ENCODE data around the gene MAD1L1.

MAD1L1 gene

DNA sequence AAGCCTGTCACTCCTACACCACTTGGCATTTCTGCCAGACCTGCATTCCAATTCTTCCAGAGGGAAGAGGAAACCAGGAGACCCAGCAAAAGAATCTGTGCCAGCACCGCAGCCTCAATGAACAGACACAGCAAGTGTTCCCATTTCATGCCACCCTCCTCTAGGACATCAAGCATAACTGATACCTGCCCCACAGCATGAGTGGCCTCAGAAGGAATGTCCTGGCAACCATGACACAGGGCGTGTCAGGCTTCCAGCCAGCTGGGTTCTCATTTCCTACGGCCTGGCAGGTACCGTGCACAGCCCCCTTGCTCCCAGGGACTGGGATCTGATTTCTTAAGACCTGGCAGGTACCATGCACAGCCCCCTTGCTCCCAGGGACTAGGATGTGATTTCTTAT is 7.8 kb downstream of the MAD1L1 start:
- no peaks in the 10 kb centered on the region for H3K27me3 ChIP-seq (ENCODE audit: control insufficient read depth in 1 of 2, insufficient read depth in 2 of 2, low read length in 2 of 2)
- H3K9me3 ChIP-seq (ENCODE audit: control insufficient read depth in 2 of 2, low read length in 2 of 2): no peaks in the 10 kb centered on the region
- no peak overlapping the region for H3K9ac ChIP-seq (ENCODE audit: low read length in 2 of 2)
- no peak overlapping the region for H3K27ac ChIP-seq (ENCODE audit: low read length)
- H3K4me1 ChIP-seq (ENCODE audit: control insufficient read depth, insufficient read depth, low read length): no peaks in the 10 kb centered on the region
- no peak overlapping the region for H3K4me3 ChIP-seq (ENCODE audit: low read length in 2 of 2)
- peaks cover 10 to 31% of the 10 kb centered on the region in 2 donors for H3K36me3 ChIP-seq (ENCODE audit: control insufficient read depth in 2 of 2, insufficient read depth in 2 of 2, low read length in 2 of 2)

- Histone ChIP-seq H3K36me3 (ENCODE audit: control insufficient read depth in 2 of 2, insufficient read depth in 2 of 2, low read length in 2 of 2) (peaks cover 10 to 30% of the 10 kb centered on the region in 2 donors), H3K9me3 (ENCODE audit: control insufficient read depth in 2 of 2, low read length in 2 of 2) (no peaks in the 10 kb centered on the region), H3K27ac (ENCODE audit: low read length) (no peak overlapping the region), H3K4me3 (ENCODE audit: low read length in 2 of 2) (no peak overlapping the region), H3K27me3 (ENCODE audit: control insufficient read depth in 1 of 2, insufficient read depth in 2 of 2, low read length in 2 of 2) (no peaks in the 10 kb centered on the region), H3K9ac (ENCODE audit: low read length in 2 of 2) (no peak overlapping the region), H3K4me1 (ENCODE audit: control insufficient read depth, insufficient read depth, low read length) (no peaks in the 10 kb centered on the region)
Observed at GRCh38 chr7:2224491-2224928, 8.2 kb downstream of the MAD1L1 start.

DNA sequence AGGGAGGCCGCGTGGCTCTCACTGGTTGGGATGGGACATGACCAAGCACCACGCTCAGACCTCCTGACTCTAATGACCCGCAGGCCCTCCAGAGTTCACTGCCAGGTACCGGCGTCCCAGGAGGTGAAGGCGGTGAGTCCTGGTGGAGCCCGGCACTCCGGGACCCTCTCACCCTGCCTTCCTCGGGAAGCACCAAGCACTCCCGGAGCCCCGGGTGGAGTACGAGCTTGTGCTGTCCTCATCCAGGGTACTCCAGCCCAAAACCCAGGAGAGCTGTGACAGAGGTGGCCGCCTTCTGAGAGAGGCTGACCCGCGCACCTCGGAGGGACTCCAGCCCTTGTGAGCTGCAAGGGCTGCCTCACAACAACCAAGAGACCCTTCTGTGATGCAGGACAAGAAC is 9.4 kb downstream of the MAD1L1 start:
- Histone ChIP-seq H3K4me3 (ENCODE audit: low read length in 2 of 2) (no peak overlapping the region), H3K4me1 (ENCODE audit: control insufficient read depth, insufficient read depth, low read length) (no peaks in the 10 kb centered on the region), H3K36me3 (ENCODE audit: control insufficient read depth in 2 of 2, insufficient read depth in 2 of 2, low read length in 2 of 2) (peaks cover 10 to 27% of the 10 kb centered on the region in 2 donors), H3K27ac (ENCODE audit: low read length) (no peak overlapping the region), H3K27me3 (ENCODE audit: control insufficient read depth in 1 of 2, insufficient read depth in 2 of 2, low read length in 2 of 2) (no peaks in the 10 kb centered on the region), H3K9ac (ENCODE audit: low read length in 2 of 2) (no peak overlapping the region), H3K9me3 (ENCODE audit: control insufficient read depth in 2 of 2, low read length in 2 of 2) (no peaks in the 10 kb centered on the region)

DNA sequence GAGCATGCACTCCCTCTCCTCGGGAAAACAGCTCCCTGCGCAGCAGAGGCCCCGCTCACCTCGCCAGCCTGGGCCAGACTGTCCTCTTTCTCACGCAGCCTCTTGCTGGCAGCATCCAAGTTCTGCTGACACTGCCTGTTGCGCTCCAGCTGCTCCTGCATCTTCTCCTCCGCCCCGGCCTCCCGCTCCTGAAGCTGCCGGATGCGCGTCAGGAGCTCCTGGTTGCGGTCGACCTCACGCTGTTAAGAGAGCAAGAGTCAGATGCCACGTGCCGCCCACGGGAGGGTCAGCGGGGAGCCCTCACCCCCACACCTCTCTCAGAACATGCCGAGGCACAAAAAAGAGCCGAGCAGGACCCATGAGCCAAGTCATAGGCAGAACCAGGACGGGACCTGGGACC is 10.2 kb downstream of the MAD1L1 start:
- Histone ChIP-seq H3K4me3 (ENCODE audit: low read length in 2 of 2) (no peak overlapping the region), H3K27me3 (ENCODE audit: control insufficient read depth in 1 of 2, insufficient read depth in 2 of 2, low read length in 2 of 2) (no peaks in the 10 kb centered on the region), H3K9ac (ENCODE audit: low read length in 2 of 2) (no peak overlapping the region), H3K9me3 (ENCODE audit: control insufficient read depth in 2 of 2, low read length in 2 of 2) (no peaks in the 10 kb centered on the region), H3K36me3 (ENCODE audit: control insufficient read depth in 2 of 2, insufficient read depth in 2 of 2, low read length in 2 of 2) (peaks cover 14 to 31% of the 10 kb centered on the region in 2 donors), H3K4me1 (ENCODE audit: control insufficient read depth, insufficient read depth, low read length) (no peaks in the 10 kb centered on the region), H3K27ac (ENCODE audit: low read length) (no peak overlapping the region)

DNA sequence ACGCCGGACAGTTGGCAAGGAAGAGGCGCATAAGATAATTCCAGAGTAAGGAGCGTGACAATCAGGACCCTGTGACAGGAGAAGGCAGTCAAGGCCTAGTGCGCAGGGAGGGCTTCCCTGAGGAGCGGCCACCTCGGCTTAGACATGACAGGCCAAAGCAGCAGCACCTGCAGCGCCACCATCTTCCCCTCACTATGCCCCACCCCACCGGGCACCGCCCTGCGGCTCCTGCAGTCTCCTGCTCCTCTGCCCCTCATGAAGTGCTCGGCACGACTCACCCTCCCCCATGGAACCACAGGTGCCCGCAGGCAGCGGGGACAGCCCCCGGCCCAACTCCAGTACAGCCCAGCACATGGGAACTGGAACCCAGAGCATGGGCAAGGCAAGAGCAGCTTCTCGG is 11.8 kb downstream of the MAD1L1 start:
- H3K27me3 ChIP-seq (ENCODE audit: control insufficient read depth in 1 of 2, insufficient read depth in 2 of 2, low read length in 2 of 2): no peaks in the 10 kb centered on the region
- H3K27ac ChIP-seq (ENCODE audit: low read length): no peak overlapping the region
- H3K9ac ChIP-seq (ENCODE audit: low read length in 2 of 2): no peak overlapping the region
- no peaks in the 10 kb centered on the region for H3K4me1 ChIP-seq (ENCODE audit: control insufficient read depth, insufficient read depth, low read length)
- H3K9me3 ChIP-seq (ENCODE audit: control insufficient read depth in 2 of 2, low read length in 2 of 2): no peaks in the 10 kb centered on the region
- peaks cover 26 to 45% of the 10 kb centered on the region in 2 donors for H3K36me3 ChIP-seq (ENCODE audit: control insufficient read depth in 2 of 2, insufficient read depth in 2 of 2, low read length in 2 of 2)
- H3K4me3 ChIP-seq (ENCODE audit: low read length in 2 of 2): no peak overlapping the region

DNA sequence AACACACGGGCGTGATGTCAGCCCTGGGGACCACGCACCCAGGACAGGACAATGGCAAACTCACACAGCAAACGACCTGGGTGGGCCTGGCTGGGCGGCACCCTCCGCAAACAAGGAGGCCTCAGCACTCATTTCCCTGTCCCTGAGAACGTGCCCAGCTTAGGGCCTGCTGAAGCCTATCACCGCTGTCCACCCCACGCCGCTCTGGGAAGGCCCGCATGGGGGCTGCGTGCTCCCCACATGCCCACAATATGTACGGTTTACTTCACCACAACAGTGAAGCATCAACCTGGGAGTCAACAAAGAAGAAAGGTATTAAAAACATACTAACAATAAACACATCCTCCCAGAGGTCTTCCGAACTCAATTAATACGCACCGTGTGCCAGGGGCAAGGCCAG is 12.2 kb downstream of the MAD1L1 start:
- Histone ChIP-seq H3K4me1 (ENCODE audit: control insufficient read depth, insufficient read depth, low read length) (no peaks in the 10 kb centered on the region), H3K4me3 (ENCODE audit: low read length in 2 of 2) (no peak overlapping the region), H3K36me3 (ENCODE audit: control insufficient read depth in 2 of 2, insufficient read depth in 2 of 2, low read length in 2 of 2) (peaks cover 28 to 45% of the 10 kb centered on the region in 2 donors), H3K9ac (ENCODE audit: low read length in 2 of 2) (no peak overlapping the region), H3K27me3 (ENCODE audit: control insufficient read depth in 1 of 2, insufficient read depth in 2 of 2, low read length in 2 of 2) (no peaks in the 10 kb centered on the region), H3K9me3 (ENCODE audit: control insufficient read depth in 2 of 2, low read length in 2 of 2) (no peaks in the 10 kb centered on the region), H3K27ac (ENCODE audit: low read length) (no peak overlapping the region)

DNA sequence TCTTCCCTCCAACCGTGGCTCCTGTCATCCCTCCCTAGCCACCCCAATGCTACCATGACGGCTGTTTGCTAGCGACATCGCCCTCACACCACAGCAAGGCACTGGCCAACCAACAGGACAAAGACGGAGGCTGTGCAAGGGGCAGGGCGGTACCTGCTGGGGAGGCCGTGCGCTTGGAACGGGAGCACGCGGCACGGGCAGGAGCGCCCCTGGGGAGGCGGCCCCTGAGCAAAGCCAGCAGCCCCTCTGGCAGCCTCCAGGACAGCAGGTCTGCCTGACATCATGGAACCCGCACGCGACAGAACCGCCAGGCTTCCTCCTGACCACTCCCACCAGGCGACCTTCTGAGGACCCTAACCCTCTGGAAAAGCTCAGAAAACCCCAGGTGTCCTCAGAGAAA is 12.7 kb downstream of the MAD1L1 start:
- H3K9me3 ChIP-seq (ENCODE audit: control insufficient read depth in 2 of 2, low read length in 2 of 2): no peaks in the 10 kb centered on the region
- H3K4me1 ChIP-seq (ENCODE audit: control insufficient read depth, insufficient read depth, low read length): no peaks in the 10 kb centered on the region
- no peak overlapping the region for H3K9ac ChIP-seq (ENCODE audit: low read length in 2 of 2)
- H3K27me3 ChIP-seq (ENCODE audit: control insufficient read depth in 1 of 2, insufficient read depth in 2 of 2, low read length in 2 of 2): no peaks in the 10 kb centered on the region
- peaks cover 30 to 42% of the 10 kb centered on the region in 2 donors for H3K36me3 ChIP-seq (ENCODE audit: control insufficient read depth in 2 of 2, insufficient read depth in 2 of 2, low read length in 2 of 2)
- no peak overlapping the region for H3K27ac ChIP-seq (ENCODE audit: low read length)
- H3K4me3 ChIP-seq (ENCODE audit: low read length in 2 of 2): no peak overlapping the region

DNA sequence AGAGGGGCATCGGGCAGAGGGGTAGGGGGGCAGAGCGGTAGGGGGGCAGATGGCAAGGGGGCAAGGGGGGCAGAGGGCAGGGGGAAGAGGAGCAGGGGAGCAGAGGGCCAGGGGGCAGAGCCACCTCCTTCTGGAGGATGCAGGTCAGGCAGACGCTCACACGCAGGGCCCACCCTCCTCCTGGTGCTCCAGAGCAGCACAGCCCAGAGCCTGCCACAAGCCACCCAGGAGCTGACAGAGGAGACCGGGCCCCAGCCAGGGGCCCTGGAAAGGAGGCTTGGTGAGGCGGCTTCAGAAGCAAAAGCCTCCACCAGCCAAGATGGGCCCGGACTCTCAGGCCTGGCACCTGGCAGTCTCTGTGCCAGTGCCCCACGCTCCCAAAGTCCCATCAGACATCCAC is 13.1 kb downstream of the MAD1L1 start:
- no peaks in the 10 kb centered on the region for H3K9me3 ChIP-seq (ENCODE audit: control insufficient read depth in 2 of 2, low read length in 2 of 2)
- no peak overlapping the region for H3K9ac ChIP-seq (ENCODE audit: low read length in 2 of 2)
- no peak overlapping the region for H3K27ac ChIP-seq (ENCODE audit: low read length)
- no peak overlapping the region for H3K4me3 ChIP-seq (ENCODE audit: low read length in 2 of 2)
- peaks cover 27 to 39% of the 10 kb centered on the region in 2 donors for H3K36me3 ChIP-seq (ENCODE audit: control insufficient read depth in 2 of 2, insufficient read depth in 2 of 2, low read length in 2 of 2)
- no peaks in the 10 kb centered on the region for H3K4me1 ChIP-seq (ENCODE audit: control insufficient read depth, insufficient read depth, low read length)
- H3K27me3 ChIP-seq (ENCODE audit: control insufficient read depth in 1 of 2, insufficient read depth in 2 of 2, low read length in 2 of 2): no peaks in the 10 kb centered on the region

DNA sequence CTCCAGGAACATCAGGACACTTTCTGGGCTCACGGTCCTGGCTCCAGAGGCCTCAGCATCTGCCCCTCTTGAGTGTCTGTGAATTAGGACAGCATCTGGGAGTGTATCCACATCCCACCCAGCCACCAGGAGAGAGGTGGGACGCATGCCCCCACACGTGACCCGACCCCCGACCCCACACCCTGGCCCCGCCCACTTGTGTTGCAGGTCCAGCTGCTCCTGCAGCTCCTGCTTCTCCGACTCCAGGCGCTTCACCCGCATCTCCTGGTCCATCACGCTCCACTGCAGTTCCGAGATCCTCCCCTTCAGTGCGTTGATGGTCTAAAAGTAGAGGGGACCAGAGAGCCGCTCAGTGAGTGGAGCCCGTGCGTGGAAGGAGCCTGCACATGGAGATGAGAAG is 13.6 kb downstream of the MAD1L1 start:
- Histone ChIP-seq H3K4me1 (ENCODE audit: control insufficient read depth, insufficient read depth, low read length) (no peaks in the 10 kb centered on the region), H3K27me3 (ENCODE audit: control insufficient read depth in 1 of 2, insufficient read depth in 2 of 2, low read length in 2 of 2) (no peaks in the 10 kb centered on the region), H3K36me3 (ENCODE audit: control insufficient read depth in 2 of 2, insufficient read depth in 2 of 2, low read length in 2 of 2) (peaks cover 24 to 38% of the 10 kb centered on the region in 2 donors), H3K9ac (ENCODE audit: low read length in 2 of 2) (no peak overlapping the region), H3K4me3 (ENCODE audit: low read length in 2 of 2) (no peak overlapping the region), H3K27ac (ENCODE audit: low read length) (no peak overlapping the region), H3K9me3 (ENCODE audit: control insufficient read depth in 2 of 2, low read length in 2 of 2) (no peaks in the 10 kb centered on the region)

- Histone ChIP-seq H3K9me3 (ENCODE audit: control insufficient read depth in 2 of 2, low read length in 2 of 2) (no peaks in the 10 kb centered on the region), H3K9ac (ENCODE audit: low read length in 2 of 2) (no peak overlapping the region), H3K27ac (ENCODE audit: low read length) (no peak overlapping the region), H3K36me3 (ENCODE audit: control insufficient read depth in 2 of 2, insufficient read depth in 2 of 2, low read length in 2 of 2) (peaks cover 24 to 44% of the 10 kb centered on the region in 2 donors), H3K27me3 (ENCODE audit: control insufficient read depth in 1 of 2, insufficient read depth in 2 of 2, low read length in 2 of 2) (no peaks in the 10 kb centered on the region), H3K4me3 (ENCODE audit: low read length in 2 of 2) (no peak overlapping the region), H3K4me1 (ENCODE audit: control insufficient read depth, insufficient read depth, low read length) (no peaks in the 10 kb centered on the region)
Observed at GRCh38 chr7:2218444-2218785, 14.3 kb downstream of the MAD1L1 start.

GRCh38 chr7:2217716-2218443 is 14.9 kb downstream of the MAD1L1 start:
- H3K27me3 ChIP-seq (ENCODE audit: control insufficient read depth in 1 of 2, insufficient read depth in 2 of 2, low read length in 2 of 2): no peaks in the 10 kb centered on the region
- H3K36me3 ChIP-seq (ENCODE audit: control insufficient read depth in 2 of 2, insufficient read depth in 2 of 2, low read length in 2 of 2): peaks cover 24 to 49% of the 10 kb centered on the region in 2 donors
- no peaks in the 10 kb centered on the region for H3K9me3 ChIP-seq (ENCODE audit: control insufficient read depth in 2 of 2, low read length in 2 of 2)
- H3K4me3 ChIP-seq (ENCODE audit: low read length in 2 of 2): no peak overlapping the region
- no peak overlapping the region for H3K27ac ChIP-seq (ENCODE audit: low read length)
- H3K9ac ChIP-seq (ENCODE audit: low read length in 2 of 2): no peak overlapping the region
- H3K4me1 ChIP-seq (ENCODE audit: control insufficient read depth, insufficient read depth, low read length): no peaks in the 10 kb centered on the region
